GM12874 (cell line): ENCODE data around the gene SFXN3.

ENCODE experiments used
- CTCF ChIP-seq: IDR thresholded peaks from 2 replicates; pipeline ENCODE4 v1.5.1; 2011; ENCODE audit warnings: low read depth, mild to moderate bottlenecking, control low read depth, low read length, moderate library complexity; ENCODE audit not compliant: insufficient read depth

Gene SFXN3

DNA sequence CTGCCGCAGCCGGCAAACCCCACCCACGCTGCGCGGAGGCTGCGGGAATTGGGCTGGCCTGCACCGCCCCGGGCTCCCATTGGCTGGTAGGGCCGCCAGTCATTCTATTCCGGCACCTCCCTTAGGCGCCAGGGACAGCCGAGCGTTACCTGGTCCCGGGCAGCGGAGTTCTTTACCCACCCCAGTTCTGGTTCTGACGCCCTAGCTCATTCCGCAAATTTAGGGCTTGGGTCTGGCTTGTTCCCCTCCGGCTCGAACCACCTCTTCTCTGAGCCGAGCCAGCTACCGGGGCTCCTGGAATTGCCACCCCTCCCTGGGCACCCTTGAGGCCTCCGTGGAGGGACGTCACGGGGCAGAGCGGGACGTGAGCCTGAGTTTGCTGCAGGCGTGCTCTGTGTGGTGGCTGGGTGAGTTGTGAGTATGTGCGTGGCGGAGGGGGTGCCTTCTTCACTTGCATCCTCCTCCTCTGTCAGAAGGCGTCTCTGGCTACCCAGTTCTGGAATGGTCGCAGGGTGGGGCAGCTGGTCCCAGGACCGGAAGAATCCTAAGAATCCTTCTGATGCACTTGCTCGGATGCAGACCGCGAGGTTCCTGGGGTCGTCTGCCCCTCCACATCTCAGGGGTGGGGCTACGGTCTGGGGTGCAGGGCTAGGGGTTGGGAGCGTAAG is at the start of gene SFXN3, which contains the start of gene PDZD7:
SFXN3 (plus strand) TSS at position 107 of the 668 bp plus-strand sequence. CDS start 3,461 bp downstream, outside the sequence.
PDZD7 (minus strand) TSS at position 2 of the 668 bp plus-strand sequence. CDS start 910 bp downstream, outside the sequence.
- no peak for TF ChIP-seq CTCF

DNA sequence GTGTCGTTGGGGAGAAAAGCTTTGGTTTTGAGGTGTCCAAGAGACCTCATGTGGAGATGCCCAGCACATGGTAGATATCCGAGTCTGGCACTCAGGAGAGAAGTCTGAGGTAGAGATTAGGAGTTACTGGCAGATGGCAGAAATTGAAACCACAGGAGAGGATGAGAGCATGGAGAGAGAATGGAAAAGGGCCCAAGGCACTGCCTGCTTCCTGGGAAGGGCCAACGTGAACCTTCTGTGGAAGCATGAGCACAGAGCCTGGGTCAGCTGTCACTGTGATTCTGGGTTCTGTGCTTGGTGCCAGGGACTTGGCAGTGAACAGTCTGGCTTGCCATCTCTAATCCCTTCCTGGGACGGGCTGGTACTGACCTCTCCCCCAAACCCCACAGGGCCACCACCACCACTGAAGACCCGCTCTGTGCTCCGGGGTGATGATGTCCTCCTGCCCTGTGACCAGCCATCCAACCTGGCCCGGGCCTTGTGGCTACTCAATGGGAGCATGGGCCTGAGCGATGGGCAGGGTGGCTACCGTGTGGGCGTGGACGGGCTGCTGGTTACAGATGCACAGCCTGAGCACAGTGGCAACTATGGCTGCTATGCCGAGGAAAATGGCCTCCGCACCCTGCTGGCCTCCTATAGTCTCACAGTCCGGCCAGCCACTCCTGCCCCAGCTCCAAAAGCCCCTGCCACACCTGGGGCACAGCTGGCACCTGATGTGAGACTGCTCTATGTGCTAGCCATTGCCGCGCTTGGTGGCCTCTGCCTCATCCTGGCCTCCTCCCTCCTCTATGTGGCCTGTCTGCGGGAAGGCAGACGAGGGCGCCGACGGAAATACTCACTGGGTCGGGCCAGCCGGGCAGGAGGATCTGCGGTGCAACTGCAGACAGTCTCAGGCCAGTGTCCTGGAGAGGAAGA is 47.9 kb upstream of the SFXN3 start:
- TF ChIP-seq CTCF: no peak

DNA sequence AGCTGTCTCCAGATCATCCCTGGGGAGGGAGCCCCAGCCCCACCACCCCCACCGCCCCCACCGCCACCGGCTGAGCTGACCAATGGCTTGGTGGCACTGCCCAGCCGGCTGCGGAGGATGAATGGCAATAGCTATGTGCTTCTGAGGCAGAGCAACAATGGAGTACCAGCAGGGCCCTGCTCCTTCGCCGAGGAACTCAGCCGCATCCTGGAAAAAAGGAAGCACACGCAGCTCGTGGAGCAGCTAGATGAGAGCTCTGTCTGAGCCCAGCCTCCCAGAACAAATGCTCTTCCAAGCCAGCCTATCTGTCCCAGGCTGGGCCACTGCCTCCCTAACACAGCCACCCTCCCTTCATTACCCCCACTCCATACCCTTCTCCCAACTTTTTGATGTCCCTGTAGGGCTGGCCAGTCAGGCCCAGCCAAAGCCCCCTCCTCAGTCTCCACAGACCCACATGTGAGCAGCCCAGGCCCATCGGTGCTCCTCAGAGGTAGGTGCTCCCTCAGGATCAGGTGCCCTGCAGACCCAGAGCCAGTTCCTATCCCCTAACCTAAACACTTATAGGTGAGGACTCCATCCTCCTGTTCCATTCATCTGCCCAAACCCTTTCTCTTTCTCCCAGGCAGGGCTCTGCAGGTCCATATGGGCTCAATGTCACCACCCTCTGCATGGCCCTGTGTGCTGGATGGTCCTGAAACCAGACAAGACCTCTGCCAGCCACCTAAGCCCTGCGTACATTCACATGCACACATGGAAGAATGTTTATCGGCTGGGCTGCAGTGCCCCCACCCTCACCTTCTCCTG is 47.0 kb upstream of the SFXN3 start:
- TF ChIP-seq CTCF: no peak

DNA sequence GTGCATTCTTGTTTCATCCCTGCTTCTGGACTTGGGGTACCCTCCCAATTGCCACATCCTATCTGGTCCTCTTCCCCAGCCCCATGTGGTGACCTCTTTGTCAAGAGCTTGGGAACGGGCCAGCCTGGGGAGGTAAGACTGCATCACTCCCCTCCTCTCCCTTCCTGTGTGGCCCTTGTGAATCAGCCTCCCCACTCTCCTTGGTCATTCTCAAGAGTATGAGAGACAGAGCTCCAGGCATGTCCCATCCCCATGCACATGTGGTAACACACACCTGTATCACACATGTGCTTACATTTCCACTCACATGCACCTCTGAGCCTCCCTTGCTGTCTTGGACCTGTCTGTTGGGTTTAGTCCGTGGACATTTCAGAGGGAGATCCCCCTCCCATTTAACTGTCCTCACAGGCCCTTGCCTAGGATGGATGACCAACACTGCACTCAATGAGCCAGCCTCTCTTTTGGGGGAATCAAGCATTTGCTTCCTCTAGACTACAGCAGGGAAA is 46.3 kb upstream of the SFXN3 start:
- no peak for TF ChIP-seq CTCF

- TF ChIP-seq CTCF: no peak
Observed at GRCh38 chr10:100985336-100985735, 45.7 kb upstream of the SFXN3 start.

DNA sequence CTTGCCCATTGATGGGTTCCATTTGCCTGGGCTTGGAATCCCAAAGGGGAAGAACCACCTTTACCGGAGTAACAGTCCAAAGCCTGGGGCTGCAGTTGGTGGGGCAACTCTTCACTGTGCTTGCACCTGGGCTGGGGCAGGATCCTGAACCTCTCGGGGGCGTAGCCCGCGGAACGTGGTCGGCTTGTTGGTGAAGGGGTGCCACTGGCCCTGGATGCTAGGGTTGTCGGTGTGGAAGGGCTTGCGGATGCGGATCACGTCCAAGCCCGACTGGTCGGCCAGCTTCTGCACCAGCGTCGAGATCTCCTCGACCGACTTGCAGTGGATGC is 44.4 kb upstream of the SFXN3 start:
- no peak for TF ChIP-seq CTCF
